Measurements from ENCODE around the gene CFAP107. TPM values are rescaled to one million over a fixed set of nuclear protein-coding genes. Genes with fewer than 3 reads are reported as not detected.
"Not testable (repeated sequence)": the region's sequence is repeated elsewhere in the genome, so short reads cannot be mapped to it uniquely, and the experiment has no call there.

The CFAP107 gene
- total and polyA plus RNA-seq, 2 experiments from 2014 or later, result not detected

DNA sequence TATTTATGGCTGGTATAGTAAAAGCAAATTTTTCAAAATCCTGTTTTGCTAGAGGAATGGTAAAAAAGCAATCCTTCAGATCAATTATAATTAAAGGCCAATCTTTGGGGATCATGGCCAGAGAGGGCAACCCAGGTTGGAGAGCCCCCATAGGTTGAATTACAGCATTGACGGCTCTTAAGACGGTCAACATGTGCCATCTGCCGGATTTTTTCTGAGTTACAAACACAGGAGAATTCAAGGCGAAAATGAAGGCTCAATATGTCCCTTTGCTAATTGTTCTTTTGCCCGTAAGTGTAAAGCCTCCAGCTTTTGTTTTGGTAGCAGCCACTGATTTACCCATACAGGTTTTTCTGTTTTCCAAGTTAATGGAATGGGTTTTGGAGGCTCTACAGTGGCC is 35.5 kb downstream of the CFAP107 start:
- TF ChIP-seq CTCF (IDR thresholded peaks at IDR 0.05; ENCODE audit: poor library complexity), result peak; percentile 26
- H3K36me3 ChIP-seq (replicated peaks; ENCODE audit: insufficient read depth, low read depth); H3K27me3 ChIP-seq; H3K4me2 ChIP-seq; H4K20me1 ChIP-seq (ENCODE audit: insufficient read depth, poor library complexity, severe bottlenecking); H3K27ac ChIP-seq; H2AFZ ChIP-seq; H3K9me3 ChIP-seq (ENCODE audit: low read depth); H3K79me2 ChIP-seq; H3K4me1 ChIP-seq (ENCODE audit: insufficient read depth); DNase-seq (ENCODE audit: low spot score); H3K4me3 ChIP-seq; H3K9me2 ChIP-seq (replicated peaks; ENCODE audit: insufficient read depth): not testable (repeated sequence)
- WGBS (ENCODE audit: low lambda C conversion rate, missing lambda C conversion rate), result 18% methylated on average over 5 of the region's 5 CpGs

DNA sequence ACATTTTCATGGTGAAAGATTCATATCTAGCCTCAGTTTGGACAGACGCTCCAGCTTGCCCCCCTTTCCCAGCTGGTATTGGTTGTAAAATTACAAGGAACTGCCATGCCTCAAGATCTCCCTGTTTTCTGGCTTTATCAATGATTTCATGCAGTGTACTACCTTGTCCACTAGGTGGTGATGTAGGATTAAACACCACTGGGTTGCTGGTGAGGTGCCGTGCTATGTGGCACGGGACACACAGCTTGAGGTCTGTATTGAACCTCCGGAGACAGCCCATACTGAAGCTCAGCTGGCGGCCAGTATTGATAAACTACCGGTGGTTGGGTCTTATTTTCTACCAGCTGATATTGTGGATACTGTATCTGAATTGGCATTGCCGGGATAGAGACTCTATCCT is 37.8 kb downstream of the CFAP107 start:
- 49% methylated on average over 6 of the region's 7 CpGs for WGBS (ENCODE audit: low lambda C conversion rate, missing lambda C conversion rate)
- H3K9me2 ChIP-seq (replicated peaks; ENCODE audit: insufficient read depth); H3K36me3 ChIP-seq (replicated peaks; ENCODE audit: insufficient read depth, low read depth); H3K9me3 ChIP-seq (ENCODE audit: low read depth); H3K4me1 ChIP-seq (ENCODE audit: insufficient read depth); H3K79me2 ChIP-seq; H3K27me3 ChIP-seq; H3K27ac ChIP-seq; DNase-seq (ENCODE audit: low spot score); H3K4me2 ChIP-seq; H4K20me1 ChIP-seq (ENCODE audit: insufficient read depth, poor library complexity, severe bottlenecking); H2AFZ ChIP-seq; H3K4me3 ChIP-seq: not testable (repeated sequence)

GRCh38 chr1:12784729-12785128 is 38.7 kb downstream of the CFAP107 start:
- H2AFZ ChIP-seq; H3K27me3 ChIP-seq; H3K36me3 ChIP-seq (replicated peaks; ENCODE audit: insufficient read depth, low read depth); H3K79me2 ChIP-seq; DNase-seq (ENCODE audit: low spot score); H4K20me1 ChIP-seq (ENCODE audit: insufficient read depth, poor library complexity, severe bottlenecking); H3K9me2 ChIP-seq (replicated peaks; ENCODE audit: insufficient read depth); H3K27ac ChIP-seq; H3K4me2 ChIP-seq; H3K4me1 ChIP-seq (ENCODE audit: insufficient read depth); H3K4me3 ChIP-seq; H3K9me3 ChIP-seq (ENCODE audit: low read depth): not testable (repeated sequence)
- WGBS (ENCODE audit: low lambda C conversion rate, missing lambda C conversion rate), result 80% methylated on average over 8 of the region's 8 CpGs

GRCh38 chr1:12791097-12791496 is 45.1 kb downstream of the CFAP107 start, which contains the start of gene PRAMEF1:
Gene PRAMEF1, plus strand, starts transcription at chr1:12791397. Its CDS starts 1,831 bp downstream, at chr1:12793228.
- not testable (repeated sequence) for H3K36me3 ChIP-seq (replicated peaks; ENCODE audit: insufficient read depth, low read depth); DNase-seq (ENCODE audit: low spot score); H3K27ac ChIP-seq; H3K27me3 ChIP-seq; H2AFZ ChIP-seq; H3K79me2 ChIP-seq; H3K4me3 ChIP-seq; H4K20me1 ChIP-seq (ENCODE audit: insufficient read depth, poor library complexity, severe bottlenecking); H3K9me2 ChIP-seq (replicated peaks; ENCODE audit: insufficient read depth); H3K4me1 ChIP-seq (ENCODE audit: insufficient read depth); H3K9me3 ChIP-seq (ENCODE audit: low read depth); H3K4me2 ChIP-seq
- 67% methylated on average over 5 of the region's 5 CpGs for WGBS (ENCODE audit: low lambda C conversion rate, missing lambda C conversion rate)

DNA sequence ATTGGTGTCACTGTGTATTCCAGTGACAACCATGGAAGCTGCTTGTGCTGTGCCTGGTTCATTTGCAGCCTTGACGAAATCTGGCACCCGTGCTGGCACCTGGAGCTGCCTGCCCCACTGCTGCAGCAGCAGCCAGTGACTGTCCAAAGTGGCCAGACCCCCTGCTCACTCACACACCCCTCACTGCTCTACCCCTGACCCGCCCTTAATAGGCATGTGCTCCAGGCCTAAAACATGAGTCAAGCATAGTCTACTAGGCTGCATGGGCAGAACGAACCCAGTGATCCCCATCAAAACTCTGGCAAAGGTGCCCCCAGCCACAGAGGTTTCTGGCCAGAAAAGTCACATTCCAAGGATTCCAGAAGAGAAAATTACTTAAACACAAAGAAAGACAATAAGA is 52.9 kb downstream of the CFAP107 start:
- no peaks in the 10 kb centered on the region for H3K4me1 ChIP-seq (ENCODE audit: insufficient read depth)
- H3K4me3 ChIP-seq, result no peak overlapping the region
- H3K36me3 ChIP-seq (replicated peaks; ENCODE audit: insufficient read depth, low read depth), result no peaks in the 10 kb centered on the region
- H2AFZ ChIP-seq, result no peak overlapping the region
- TF ChIP-seq EZH2phosphoT487 (IDR thresholded peaks at IDR 0.05; ENCODE audit: low read depth, severe bottlenecking, unreplicated experiment), result no peak
- TF ChIP-seq CTCF (IDR thresholded peaks at IDR 0.05; ENCODE audit: poor library complexity), result no peak
- TF ChIP-seq EZH2 (IDR thresholded peaks at IDR 0.05; ENCODE audit: borderline replicate concordance), result no peak
- H3K27me3 ChIP-seq, result no peaks in the 10 kb centered on the region
- H4K20me1 ChIP-seq (ENCODE audit: insufficient read depth, poor library complexity, severe bottlenecking), result no peaks in the 10 kb centered on the region
- WGBS (ENCODE audit: low lambda C conversion rate, missing lambda C conversion rate), result 62% methylated on average over 4 of the region's 4 CpGs
- H3K79me2 ChIP-seq, result no peaks in the 10 kb centered on the region
- H3K4me2 ChIP-seq, result no peak overlapping the region
- no peaks in the 10 kb centered on the region for H3K9me2 ChIP-seq (replicated peaks; ENCODE audit: insufficient read depth)
- no peak for DNase-seq (ENCODE audit: low spot score)
- H3K27ac ChIP-seq, result no peak overlapping the region
- H3K9me3 ChIP-seq (ENCODE audit: low read depth), result no peaks in the 10 kb centered on the region

All from hepatocyte (in vitro differentiated cells).